HL-60/S4 (cell line): ENCODE results near the gene INPP5E.

Experiments
- in situ Hi-C: fragments of 300-500 bp; cut with MboI; formaldehyde crosslinking; loops from 2 replicates; pipeline ENCODE4 v1.14.3; 2022; ENCODE audit warnings: low sequenced_read_pairs

The INPP5E gene, protein sequence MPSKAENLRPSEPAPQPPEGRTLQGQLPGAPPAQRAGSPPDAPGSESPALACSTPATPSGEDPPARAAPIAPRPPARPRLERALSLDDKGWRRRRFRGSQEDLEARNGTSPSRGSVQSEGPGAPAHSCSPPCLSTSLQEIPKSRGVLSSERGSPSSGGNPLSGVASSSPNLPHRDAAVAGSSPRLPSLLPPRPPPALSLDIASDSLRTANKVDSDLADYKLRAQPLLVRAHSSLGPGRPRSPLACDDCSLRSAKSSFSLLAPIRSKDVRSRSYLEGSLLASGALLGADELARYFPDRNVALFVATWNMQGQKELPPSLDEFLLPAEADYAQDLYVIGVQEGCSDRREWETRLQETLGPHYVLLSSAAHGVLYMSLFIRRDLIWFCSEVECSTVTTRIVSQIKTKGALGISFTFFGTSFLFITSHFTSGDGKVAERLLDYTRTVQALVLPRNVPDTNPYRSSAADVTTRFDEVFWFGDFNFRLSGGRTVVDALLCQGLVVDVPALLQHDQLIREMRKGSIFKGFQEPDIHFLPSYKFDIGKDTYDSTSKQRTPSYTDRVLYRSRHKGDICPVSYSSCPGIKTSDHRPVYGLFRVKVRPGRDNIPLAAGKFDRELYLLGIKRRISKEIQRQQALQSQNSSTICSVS

DNA sequence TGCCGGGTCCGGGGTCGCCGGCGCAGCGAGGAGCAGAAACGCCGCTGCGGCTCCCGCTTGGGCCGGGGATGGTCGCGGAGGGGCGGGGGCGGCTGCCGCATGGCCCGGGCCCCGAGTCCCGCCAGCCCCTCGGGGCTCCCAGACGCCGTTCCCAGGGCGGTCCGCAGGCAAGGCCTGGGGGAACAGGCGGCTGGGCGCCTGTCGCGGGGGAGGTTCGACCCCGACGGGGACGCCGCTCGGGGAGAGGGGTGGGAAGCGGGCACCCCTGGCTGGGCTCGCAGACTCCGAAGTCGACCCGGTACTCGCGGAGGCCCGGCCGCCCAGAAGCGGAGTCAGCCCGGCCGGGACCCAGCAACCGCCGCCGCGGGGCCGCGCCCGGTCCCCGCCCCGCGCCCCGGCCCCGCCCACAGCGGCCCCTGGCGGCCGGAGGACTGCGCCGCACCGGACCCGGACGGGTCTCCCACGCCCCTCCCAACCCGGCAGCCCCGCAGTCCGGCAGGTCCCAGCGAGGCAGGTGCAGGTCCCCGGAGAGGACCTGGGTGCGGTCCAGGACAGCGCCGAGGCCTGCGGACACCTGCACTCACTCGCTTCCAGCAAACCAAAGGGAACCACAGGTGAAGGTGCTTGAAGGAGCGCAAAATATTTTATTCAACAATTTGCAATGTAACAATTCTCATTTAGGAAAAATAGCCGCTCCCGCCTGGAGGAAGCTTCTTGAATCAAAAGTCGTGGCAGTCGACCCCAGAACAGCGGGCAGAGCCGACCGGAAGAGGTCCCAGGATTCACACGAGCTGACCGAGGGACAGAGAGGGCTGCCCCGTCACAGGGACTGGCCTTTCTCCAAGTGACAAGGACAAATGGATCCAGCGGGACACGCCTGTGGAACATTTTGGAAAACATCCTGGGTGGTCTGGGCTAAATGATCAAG, at the start of gene INPP5E:
Gene INPP5E (minus strand): TSS at position 365 of the 928 bp plus-strand sequence. CDS start 426 bp downstream, outside the sequence.
- in situ Hi-C loops, result no loop called here

DNA sequence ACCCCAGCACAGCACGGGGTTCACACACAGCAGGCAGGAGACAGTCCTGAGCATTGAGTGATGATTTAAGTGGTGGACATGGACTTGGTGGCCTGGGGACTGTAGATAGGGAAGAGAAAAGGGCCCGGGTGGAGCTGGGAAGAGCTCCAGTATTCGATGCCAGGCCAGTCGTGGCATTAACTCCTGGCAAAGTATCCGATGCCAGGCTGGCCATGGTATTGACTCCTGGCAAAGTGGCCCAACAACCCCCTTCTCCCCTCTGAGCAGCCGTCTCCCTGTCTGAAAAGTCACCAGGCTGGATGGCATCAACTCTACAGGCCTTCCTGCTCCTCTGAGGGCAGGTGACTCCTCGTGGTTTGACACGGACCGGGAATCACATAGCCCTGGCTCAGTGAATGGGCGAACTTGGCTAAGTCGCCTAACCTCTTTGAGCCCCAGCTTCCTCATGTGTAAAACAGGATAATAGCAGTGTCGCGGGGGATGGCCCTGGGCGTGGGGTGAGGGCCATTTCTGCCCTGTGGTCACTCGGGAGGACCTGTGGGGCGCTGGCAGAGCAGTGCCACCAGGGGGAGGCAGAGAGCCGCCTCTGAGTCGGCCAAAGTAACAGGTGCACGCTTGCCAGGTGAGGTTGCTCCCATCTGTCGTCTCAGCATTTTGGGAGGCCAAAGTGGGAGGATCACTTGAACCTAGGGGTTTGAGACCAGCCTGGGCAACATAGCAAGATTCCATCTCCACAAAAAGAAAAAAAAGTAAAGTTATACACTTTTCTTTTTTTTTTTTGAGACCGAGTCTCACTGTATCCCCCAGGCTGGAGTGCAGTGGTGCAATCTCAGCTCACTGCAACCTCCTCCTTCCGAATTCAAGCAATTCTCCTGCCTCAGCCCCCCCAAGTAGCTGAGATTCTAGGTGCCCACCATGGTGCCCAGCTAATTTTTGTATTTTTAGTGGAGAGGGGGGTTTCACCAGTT, 48.9 kb upstream of the INPP5E start:
- in situ Hi-C loops, result no loop called here

DNA sequence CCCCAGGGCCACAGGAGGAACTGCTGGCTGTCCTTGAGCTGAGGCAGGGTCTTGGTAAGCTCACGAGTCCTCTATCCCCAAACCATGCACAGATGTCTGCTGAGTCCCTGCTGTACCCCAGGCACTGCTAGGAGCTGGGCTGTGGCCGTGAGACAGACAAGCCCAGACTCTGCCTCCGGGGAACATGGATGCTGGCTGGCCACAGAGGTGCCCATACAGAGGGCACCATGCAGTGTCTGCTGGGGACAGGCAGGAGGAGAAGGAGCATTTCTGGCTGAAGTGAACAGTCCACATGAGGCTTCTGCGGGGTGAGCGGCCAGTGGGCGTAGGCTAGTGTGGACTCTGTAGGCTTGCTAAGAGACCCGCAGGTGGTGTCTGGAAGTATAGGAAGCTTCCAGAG, 48.0 kb upstream of the INPP5E start:
- in situ Hi-C loops, result no loop called here

DNA sequence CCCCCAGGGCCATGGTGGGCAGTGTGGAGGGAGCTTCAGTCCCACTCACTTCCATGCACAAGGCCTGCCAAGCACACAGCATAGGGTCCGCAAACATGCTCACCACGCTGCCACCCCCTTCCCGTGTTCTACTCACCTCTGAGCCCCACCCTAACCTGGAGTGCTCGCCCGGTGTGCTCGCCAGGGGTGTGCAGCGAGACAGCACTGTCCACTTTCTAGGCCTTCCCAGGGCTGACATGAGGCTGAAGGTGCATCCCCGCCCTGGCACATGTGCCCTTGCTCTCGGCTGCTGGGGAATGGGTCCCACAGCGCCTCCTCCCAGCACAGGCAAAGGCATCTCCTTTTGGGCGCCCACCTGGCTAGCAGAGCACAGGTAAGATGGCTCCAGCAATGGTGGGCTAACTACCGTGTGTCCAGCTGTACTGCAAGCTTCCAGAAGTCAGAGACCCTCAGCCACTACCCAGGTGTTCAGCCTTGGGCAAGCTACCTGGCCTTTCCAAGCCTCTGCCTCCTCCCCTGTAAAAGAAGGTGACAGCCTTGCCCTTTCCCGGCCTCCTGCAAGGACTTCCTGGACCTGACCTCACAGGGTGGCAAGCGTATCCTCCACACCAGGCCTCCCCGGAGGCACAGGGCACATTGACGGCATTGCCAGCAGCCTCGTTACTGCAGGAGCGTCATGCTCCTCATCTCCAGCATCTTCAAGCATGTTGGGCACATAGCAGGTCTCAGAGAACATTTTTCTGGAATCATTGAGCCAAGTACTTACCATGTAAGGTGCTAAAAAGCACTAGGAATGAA, 47.4 kb upstream of the INPP5E start:
- in situ Hi-C loops, result no loop called here

DNA sequence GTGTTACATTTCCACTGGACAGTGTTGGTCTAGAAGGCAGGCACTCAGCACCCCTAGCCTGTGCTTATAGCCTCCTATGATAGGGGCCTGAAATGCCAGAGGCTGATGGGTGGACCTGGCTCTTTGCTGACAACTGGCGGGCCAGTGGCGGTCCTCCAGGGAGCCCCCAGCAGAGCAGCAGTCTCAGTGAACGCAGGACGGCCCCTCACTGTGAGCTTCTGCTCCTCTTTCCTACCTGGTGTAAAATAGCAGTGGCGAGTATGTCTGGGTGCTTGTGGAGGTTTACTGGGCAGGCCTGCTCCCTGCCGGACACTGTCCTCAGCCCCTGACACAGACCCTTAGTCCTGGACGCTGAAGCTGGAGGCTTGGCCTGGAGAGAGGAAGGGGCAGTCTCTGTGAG, 46.5 kb upstream of the INPP5E start:
- in situ Hi-C loops, result no loop called here

DNA sequence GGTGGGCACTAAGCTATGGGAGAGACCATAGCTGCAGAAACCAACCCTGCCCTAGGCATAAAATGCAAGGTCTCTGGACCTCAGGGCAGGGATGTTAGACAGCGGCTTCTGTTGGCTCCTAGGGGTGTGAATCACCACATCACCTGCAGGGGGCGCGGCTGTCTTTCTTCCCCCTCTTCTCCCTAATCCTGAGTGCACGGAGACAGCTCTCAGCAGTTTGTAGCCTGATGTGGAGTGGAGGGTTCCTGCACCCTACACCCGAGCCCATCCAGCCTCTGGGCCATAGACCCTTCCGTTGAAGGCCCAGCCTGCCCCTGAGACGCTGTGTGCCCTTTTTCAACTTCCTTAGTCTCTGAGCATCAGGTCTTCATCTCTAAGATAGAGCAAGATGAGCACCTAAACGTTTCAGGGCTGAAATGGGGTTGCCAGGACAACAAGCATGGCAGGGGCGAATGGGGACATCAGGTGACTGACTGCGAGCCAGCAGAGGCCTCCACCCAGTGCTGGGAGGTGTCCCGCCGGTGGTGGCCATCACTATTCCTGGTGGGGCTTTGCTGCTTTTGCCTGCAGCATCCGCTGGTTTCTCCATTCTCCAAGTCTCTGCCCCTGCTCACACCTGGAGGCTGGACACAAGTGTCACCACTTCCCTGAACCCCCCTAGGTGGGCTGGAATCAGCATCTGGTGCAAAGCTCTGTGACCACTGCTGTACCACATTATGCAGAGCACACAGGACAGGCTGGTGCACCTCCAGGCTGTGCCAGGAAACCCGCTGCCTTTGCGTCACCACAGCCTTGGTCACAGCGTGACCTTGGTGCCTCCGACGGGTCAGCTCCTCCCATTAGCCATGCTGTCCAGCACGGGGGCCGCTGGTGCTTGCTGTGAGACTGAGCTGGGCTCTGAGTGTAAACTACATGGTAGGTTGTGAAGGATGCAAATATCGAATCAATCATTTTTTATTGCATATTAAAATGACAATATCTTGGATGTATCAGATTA, 45.7 kb upstream of the INPP5E start:
- in situ Hi-C loops, result no loop called here

DNA sequence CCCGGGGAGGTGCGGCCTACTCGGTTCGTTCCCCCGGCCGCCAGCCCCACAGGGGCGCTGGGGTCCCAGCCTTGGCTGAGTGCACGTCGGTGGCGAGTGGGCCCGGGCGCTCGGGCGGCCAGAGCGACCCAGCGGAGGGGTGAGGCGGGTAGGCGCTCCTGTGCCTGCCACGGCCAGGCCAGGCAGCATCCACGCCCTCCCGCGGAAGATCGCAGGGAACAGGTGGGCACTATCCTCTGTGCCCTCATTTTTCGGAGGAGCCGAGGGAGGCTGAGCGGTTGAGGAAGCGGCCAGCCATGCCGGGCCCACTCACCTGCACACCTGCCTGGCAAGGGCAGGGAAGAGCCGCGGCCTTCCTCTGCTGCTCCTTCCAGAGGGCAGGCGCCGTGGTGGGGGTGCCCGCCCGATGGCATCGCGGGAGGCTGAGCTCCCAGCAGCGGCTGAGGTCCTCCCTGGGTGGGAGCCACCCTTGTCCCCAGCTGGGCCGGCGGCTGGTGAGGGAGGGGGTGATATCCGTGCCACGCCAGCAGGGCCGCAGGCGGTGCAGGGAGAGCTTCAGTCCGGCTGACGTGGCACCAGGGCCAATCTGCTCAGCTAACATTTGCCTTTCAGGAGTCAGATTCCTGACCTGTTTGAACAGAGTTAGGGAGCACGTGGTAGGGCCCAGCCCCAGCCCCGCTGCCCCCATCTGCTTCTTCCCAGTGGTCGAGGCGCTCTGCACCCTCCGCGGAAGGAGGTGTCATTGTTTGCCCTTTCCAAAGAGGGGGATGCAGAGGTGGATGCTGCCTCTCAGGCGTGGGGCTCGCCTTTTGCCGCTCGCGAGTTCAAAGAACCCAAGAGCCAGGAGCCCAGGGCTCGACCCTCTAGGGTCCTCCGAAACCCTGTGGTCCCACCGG, 44.8 kb upstream of the INPP5E start:
- in situ Hi-C loops, result no loop called here

DNA sequence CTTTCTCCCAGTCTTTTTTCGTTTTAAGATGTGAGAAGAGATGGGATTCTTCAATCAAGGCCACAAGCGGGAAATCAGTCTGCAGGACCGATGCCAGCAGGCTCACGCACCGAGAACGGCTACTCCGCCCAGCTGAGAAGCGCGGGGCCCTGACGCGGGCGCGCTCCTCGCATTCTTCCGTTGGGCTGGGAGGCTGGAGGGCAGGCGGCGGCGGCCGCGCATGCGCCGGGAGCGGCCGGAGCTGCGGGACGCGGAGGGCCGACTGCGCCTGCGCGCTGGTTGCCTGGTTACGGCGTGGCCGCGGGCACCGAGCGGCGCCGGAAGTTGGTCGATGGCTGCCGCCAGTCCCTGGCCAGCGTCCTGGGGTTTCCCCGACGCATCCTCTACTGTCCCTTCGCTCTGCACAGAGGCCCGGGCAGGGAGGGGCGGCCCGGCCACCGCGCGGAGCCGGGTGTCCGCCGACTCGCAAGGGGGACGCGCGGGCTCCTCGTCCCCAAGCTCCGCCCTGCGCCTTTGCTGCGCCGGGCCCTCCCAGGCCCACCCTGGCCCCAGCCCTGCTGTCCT, 44.0 kb upstream of the INPP5E start:
- in situ Hi-C loops, result no loop called here

DNA sequence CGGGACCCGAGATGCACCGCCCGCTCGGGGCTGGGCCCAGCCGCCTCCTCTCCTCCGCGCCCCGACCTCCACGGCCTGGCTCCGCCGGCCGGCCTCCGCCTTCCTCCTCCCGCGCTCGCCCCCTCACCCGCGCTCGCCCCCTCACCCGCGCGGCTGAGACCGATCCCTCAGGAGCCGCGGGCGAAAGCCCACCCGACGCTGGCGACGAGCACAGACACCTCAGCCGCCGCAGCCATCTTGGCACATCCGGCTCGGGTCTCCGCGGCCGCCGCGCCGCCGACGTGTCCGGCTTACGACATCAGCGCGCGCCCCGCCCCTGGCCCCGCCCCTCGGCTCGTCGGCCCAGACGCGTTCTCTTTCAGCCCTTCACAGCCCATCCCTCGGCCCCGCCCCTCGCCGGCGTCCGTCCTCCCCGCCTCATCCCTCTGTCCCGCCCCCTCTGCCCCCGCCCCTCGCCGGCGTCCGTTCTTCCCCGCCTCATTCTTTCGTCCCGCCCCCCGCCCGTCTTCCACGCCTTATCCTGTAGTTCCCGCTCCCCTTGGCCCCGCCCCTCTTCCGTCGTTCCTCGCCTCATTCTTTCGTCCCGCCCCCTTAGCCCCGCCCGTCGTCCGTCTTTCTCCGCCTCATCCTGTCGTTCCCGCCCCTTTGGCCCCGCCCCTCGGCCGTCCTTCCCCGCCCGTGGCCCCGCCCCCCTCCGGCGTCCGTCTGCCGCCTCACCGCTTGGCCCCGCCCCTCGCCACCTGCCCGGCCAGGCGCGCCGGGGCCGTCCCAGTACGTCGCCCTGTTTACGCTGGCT, 43.3 kb upstream of the INPP5E start, which contains the start of gene SEC16A:
Gene SEC16A (minus strand): TSS at position 248 of the 796 bp plus-strand sequence. CDS start 5,425 bp downstream, outside the sequence.
- in situ Hi-C loops, result no loop called here

DNA sequence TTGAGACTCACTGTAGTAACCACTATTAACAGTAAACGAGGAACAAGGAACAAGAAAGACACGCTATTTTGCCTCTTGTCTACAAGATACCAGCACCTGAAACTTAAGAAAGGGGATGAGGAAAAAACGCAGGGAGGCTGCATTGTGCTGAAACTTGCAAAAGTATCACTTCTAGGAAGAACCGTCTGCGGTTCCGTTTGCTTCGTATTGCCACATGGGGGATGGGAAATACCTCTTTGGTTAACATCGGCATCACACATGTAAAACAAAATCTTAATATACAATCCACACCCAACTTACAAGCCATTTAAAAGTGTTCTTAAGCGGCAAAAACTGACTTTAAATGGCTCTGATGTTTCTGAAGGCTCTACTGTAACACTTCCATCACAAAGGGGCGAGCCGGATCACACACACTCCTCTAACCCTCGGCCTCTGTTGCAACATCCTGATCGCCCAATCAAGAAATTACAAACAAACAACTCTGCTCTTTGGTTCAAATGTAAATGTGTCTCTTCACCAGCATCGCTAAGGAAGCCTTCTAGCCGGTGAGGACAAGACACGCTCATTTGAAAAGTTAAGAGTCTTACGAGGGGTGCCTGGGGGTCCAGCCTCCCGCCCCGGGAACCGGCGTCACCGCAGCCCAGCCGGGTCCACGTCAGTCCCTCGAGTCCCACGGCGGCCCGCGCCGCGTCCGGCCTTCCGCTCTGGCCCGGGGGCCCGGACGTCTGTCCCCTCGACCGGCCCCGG, 42.6 kb upstream of the INPP5E start:
- in situ Hi-C loops, result no loop called here

DNA sequence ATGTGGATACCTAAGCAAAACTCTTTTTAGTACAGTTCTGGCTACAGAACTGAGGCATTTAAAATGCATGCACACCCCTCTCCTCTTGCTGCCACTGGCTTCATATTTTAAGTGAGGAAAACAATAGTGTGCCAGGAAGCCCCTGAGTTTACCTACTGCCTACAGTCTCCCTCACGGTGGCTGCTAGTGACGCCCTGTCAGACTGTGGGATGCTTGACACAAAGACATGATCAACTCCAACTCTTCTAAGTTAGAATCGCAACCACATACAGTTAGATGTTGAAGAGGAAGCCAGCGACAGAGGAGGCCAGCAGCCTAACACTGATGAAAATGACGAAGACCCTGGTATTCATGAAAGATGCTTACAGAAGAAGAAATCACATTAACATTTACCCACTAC, 41.9 kb upstream of the INPP5E start:
- in situ Hi-C loops, result no loop called here

DNA sequence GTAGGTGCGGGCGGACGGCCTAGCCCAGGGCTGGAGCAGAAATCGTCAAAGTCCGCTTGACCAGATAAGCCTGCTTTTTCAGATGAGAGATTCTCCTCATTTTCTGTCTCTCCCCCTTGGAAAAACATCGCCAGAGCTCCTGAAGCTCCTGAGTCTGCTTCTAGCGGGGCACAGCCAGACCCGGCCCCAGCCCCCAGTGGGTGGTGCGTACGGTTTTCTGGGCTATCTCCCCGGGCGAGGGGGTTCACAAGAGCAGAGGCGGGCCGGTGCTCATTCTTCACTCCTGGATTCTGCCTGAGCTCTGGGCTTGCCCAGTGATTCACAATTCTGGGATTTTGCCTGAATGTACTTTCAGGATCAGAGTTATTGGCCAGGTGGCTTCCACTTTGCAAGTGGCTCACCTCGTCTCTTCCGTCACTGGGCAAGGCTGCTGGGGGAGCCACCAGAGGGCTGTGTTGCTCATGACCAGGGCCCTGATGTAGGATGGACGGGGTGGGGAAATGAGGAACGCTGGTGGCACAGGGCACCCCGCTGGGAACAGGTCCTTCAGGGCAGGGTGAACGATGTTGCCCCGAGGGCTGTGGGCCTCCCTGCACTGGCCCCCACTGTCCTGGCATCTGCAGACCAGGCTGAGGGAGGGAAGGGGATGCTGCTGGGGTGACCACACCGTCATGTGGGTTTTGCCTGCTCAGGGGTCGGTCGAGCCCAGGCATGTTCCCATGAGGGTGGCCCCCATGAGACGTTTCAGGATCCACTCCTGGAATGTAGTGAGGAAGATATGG, 36.9 kb upstream of the INPP5E start:
- in situ Hi-C loops, result no loop called here

DNA sequence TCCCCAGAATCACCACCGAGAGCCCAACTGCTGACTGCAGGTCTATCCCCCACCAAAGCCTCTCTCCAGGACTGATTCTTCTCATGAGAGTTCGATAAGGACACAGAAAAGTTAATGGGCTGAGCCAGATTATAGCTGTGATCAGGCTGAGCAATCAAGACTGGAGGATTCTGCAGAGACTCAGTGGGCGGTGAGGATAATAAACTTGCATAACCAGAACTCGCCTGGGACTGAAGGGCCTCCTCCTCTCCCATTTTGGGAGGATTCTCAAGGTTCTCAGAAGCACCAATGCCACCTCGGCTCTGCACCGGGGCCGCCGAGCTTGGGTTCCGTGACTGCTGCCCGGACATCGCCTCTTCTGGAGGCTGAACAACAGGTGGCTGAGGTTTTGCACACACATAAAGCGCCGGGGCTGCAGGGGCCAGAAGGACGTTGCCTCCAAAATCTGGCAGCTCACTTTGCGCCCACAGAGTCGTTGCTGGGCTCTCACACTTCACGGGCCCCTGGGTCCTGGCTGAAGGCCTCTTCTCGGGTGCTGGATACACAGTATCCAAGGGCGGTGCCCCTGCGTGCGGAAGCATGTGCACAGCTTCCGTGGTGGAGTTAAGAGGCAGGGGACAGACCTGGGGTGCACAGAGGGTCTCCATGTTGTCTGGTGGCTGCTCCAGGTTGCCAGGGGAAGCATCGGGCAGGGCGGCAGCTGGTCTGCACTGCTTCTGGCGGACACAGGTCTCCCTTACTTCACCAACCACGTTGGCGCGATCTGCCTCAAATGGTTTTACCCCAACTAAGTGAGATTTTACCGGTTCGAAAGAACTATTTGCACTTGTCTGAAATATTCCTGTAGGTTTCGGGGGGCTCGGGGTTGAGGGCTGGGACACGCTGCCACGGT, 35.6 kb upstream of the INPP5E start:
- in situ Hi-C loops, result no loop called here
